NB4 (cell line): ENCODE results near the gene CALML5.

ENCODE experiments used
- MYC ChIP-seq: IDR thresholded peaks from 2 replicates; pipeline ENCODE4 v1.6.1; 2011; ENCODE audit warnings: low read depth, low read length
- POLR2A ChIP-seq: IDR thresholded peaks from 2 replicates; pipeline ENCODE4 v1.6.1; 2011; ENCODE audit warnings: mild to moderate bottlenecking; ENCODE audit not compliant: insufficient read length; ENCODE audit errors: extremely low read depth
- TF ChIP-seq, protein P1 (sequence below): IDR thresholded peaks from one replicate; pipeline ENCODE4 v1.5.1; 2012; ENCODE audit warnings: low read depth, low read length
- TF ChIP-seq, protein P2 (sequence below): IDR thresholded peaks from 2 replicates; pipeline ENCODE4 v1.6.1; 2011; ENCODE audit warnings: low read depth, low read length

DNA sequence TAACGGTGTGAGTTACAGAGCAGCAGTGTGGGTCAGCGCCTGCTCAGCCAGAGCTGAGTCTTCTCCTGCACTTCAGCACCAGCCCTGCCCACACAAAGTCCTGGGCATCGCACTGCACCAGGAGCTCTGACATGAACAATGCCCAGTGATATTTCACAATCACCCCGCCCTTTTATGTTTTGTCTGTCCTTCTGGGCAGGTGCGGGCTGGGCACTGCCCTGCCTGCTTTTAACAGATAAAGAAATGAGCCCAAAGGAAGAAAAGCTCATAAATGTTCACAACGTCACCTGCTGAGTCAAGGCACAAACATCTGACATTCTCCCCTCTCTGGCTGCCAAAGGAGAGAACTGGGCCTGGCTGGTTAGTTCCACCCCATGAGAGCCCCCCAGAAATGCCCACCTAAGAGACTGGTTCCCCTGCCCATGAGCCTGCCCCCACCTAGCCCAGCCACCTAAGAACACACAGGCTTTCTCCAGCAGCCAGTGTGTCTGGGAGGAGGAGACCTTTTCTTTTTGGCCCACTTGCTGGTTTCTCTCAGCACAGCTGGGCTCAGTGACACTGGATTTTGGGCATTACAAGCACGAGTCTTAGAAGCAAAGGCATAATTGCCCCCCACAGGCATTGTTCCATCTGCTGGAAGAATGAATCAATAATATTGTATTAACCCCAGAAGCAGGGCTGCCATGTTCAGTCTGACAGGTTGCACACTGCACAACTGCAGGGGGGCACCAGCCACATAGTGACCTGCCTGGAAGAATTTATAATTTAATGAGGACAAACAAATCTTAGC is 47.7 kb upstream of the CALML5 start:
- no peak for TF ChIP-seq POLR2A
- TF ChIP-seq, protein P1, sequence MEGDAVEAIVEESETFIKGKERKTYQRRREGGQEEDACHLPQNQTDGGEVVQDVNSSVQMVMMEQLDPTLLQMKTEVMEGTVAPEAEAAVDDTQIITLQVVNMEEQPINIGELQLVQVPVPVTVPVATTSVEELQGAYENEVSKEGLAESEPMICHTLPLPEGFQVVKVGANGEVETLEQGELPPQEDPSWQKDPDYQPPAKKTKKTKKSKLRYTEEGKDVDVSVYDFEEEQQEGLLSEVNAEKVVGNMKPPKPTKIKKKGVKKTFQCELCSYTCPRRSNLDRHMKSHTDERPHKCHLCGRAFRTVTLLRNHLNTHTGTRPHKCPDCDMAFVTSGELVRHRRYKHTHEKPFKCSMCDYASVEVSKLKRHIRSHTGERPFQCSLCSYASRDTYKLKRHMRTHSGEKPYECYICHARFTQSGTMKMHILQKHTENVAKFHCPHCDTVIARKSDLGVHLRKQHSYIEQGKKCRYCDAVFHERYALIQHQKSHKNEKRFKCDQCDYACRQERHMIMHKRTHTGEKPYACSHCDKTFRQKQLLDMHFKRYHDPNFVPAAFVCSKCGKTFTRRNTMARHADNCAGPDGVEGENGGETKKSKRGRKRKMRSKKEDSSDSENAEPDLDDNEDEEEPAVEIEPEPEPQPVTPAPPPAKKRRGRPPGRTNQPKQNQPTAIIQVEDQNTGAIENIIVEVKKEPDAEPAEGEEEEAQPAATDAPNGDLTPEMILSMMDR = no peak
- no peak for TF ChIP-seq MYC
- TF ChIP-seq, protein P2, sequence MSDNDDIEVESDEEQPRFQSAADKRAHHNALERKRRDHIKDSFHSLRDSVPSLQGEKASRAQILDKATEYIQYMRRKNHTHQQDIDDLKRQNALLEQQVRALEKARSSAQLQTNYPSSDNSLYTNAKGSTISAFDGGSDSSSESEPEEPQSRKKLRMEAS = no peak
